B cell (primary cell): ENCODE data around the gene ACHE.

Experiments used
- CTCF ChIP-seq: fragments of 200-600 bp; IDR thresholded peaks from one replicate; pipeline ENCODE4 v1.8.0; 2022; ENCODE audit warnings: antibody characterized with exemption, mild to moderate bottlenecking
- EZH2 ChIP-seq: IDR thresholded peaks from 2 replicates; pipeline ENCODE4 v1.6.1; 2012; ENCODE audit warnings: borderline replicate concordance, low read depth, mild to moderate bottlenecking, moderate library complexity, low read length; ENCODE audit not compliant: insufficient read depth, poor library complexity, severe bottlenecking

- TF ChIP-seq CTCF: no peak
- TF ChIP-seq EZH2: no peak
These were observed 12.7 kb downstream of the ACHE start for GRCh38 chr7:100882785-100883526.
